RWPE1 (cell line): Measurements from ENCODE around the gene LLGL1.

Experiments used
- CTCF ChIA-PET: fragments of 350-600 bp; sonication (Branson Sonifier 250); formaldehyde crosslinking; extraction: SDS; loops from one replicate; lab custom pipeline; 2021; lab: Yijun Ruan, JAX
- POLR2A ChIA-PET: fragments of 400-600 bp; formaldehyde crosslinking; extraction: SDS; loops from one replicate; lab custom pipeline; 2020; ENCODE audit warnings: antibody characterized with exemption; ENCODE audit not compliant: low non-redundant PET; lab: Yijun Ruan, JAX
- DNase-seq: peaks from one replicate; pipeline ENCODE4 v3.0.0; 2012; ENCODE audit warnings: low spot score
- H3K27ac ChIP-seq: fragments of 450-650 bp; 2 replicates; pipeline ENCODE4 v1.5.1; 2017
- TF ChIP-seq, protein P1 (sequence below): fragments of 450-650 bp; conservative IDR thresholded peaks from 2 replicates; pipeline ENCODE4 v1.5.1; 2017; ENCODE audit warnings: low read depth, mild to moderate bottlenecking

LLGL1 gene

DNA sequence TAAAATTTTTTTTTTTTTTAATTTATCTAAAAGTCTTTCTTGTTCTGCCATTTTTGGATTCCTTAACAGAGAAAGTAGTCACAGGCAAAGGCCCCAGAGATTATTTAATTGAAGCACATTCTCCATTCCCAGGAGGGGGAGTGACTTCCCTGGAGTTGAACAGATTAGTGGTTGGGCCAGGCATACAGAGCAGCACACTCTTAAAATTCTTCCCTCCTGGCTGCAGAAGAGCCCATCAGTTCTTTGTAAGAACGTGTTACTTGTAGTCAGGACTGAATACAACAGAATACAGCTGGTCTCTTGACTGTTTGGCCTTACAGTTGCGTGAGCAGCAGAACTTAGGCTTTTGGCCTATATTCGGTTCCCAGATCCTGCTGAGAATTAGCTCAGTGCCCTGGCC, 40.0 kb upstream of the LLGL1 start:
- TF ChIP-seq, protein P1, sequence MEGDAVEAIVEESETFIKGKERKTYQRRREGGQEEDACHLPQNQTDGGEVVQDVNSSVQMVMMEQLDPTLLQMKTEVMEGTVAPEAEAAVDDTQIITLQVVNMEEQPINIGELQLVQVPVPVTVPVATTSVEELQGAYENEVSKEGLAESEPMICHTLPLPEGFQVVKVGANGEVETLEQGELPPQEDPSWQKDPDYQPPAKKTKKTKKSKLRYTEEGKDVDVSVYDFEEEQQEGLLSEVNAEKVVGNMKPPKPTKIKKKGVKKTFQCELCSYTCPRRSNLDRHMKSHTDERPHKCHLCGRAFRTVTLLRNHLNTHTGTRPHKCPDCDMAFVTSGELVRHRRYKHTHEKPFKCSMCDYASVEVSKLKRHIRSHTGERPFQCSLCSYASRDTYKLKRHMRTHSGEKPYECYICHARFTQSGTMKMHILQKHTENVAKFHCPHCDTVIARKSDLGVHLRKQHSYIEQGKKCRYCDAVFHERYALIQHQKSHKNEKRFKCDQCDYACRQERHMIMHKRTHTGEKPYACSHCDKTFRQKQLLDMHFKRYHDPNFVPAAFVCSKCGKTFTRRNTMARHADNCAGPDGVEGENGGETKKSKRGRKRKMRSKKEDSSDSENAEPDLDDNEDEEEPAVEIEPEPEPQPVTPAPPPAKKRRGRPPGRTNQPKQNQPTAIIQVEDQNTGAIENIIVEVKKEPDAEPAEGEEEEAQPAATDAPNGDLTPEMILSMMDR, result no peak
- ChIA-PET POLR2A (no interaction called here), CTCF (interaction anchor here (0.6 to 1.3 kb wide), 2 partner anchors 43 to 425 kb away, joined by 3 to 5 read pairs; no protein-coding TSS in a partner anchor)
- no peak overlapping the region for H3K27ac ChIP-seq
- DNase-seq, result no peak

DNA sequence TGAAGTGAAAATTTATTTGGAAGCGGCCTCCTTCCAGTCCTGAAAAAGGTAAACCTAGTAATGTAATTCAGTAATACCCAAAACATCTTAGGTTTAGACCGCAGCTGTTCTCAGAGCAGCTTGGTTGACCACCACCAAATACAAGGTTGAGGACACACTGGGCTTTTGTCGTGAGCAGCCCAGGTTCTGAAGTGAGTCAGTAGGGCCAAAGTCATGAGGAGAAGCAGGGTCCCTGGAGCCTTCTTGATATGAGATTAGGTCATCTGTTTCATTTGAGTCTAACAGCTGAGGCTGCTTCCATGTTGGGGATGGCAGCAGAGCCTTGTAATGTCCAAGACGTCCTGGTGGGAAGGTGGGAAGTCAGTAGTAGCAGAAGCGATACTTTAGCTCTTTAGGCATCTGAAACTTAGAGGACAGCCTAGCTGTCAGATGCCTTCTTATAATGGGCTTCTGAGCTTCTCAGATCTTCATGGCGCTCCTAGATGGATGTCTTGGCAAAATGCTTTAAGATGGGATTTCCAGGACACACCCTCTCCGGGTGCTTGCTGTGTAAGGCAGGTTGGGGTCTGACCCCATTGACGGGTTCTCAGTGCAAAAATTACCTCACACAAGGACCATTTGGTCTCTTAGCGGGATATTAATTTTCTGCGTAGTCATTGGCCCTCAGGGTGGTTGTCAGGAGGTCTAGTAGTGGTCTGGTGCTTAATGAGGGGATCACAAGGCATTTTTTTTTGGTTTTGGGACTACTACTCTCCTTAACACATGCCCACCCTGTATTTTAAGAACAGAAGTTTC, 39.4 kb upstream of the LLGL1 start:
- ChIA-PET POLR2A (interaction anchor here (0.6 kb wide), 1 partner anchor 126 kb away, joined by 4 read pairs; no protein-coding TSS in a partner anchor), CTCF (interaction anchor here (0.6 to 1.3 kb wide), 2 partner anchors 44 to 425 kb away, joined by 3 to 5 read pairs; no protein-coding TSS in a partner anchor)
- peak overlapping the region; percentile 20; the same call in 1 of the 2 replicates for H3K27ac ChIP-seq
- DNase-seq, result no peak
- TF ChIP-seq, protein P1, result no peak

DNA sequence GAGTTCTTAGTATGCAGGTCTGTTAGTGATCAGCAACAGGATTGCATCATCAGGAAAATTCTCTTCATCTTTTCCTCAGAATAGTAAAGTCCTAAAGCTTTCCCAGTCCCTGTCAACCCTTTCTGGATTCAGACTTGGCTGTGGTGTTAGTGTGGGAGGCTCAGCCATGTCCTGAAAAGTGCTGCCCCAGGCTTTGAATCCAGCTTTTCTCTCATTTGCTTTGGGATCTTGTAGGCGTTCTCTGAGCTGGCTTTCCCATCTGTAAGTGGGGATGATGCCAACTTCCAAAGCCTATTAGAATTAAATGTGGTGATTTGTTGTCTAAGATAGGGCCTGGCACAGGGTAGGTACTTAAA, 38.8 kb upstream of the LLGL1 start:
- POLR2A ChIA-PET, result interaction anchor here (0.6 kb wide), 1 partner anchor 126 kb away, joined by 4 read pairs; no protein-coding TSS in a partner anchor
- CTCF ChIA-PET, result no interaction called here
- DNase-seq, result no peak
- no peak overlapping the region for H3K27ac ChIP-seq
- TF ChIP-seq, protein P1, result no peak

DNA sequence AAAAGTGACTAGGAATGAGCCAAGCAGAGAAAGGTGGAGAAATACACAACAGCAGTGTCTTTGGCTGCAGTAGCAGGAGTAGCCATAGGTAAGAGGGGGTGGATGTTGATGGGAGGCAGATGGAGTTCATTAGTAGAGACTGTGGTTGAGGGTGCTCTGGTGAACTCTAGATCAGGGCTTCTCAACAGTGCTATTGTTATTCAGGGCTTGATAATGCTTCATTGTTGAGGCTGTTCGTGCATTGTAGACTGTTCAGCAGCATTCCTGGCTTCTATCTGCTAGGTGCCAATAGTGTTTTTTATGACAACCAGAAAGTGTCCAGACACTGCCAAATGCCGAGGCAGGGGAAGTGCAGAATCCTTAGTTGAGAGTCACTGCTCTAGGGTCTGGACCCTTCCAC, 38.2 kb upstream of the LLGL1 start:
- no peak for DNase-seq
- TF ChIP-seq, protein P1, result no peak
- ChIA-PET POLR2A (no interaction called here), CTCF (no interaction called here)
- no peak overlapping the region for H3K27ac ChIP-seq

DNA sequence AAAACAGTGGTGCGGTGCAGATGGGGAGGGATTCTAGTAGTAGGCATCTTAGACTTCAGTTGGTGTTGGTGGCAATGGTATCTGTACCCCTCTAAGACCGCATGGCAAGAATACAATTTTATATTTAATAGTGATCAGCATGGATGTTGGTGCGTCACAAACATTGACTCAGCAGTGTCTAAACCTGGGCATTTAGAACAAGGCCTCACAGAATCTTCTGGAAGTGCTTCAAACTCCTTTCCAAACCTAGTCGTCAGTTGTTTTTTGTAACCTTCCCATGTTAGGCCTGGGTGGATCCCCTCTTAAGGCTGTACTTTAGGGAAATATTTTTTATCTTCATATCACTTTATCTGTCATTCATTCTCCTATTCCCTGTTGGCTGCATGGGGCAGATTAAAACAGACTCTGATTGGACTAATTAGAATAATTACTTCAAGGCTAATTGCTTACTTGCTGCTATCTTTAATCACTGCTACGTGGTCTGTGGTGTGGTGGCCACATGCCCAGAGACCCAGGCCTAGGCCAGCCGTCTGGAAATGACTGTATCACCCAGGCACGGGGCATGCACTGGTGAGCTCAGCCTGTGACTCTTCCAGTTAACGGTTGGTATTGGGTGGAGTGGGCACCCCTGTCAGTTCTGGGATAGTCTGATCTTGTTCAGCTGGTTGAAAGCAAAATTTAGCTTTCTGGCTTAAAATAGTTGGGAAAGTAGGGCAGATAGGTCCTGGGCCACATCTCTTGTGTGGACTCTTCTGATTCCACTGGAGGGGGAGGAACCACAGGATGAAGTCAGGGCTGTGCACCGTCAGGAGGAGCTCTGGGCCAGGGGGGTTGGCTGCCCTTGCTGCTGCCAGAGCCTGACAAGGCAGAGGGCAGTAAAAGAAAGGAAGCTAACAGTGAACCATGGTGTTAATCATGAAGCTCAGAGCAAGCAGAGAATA, 37.3 kb upstream of the LLGL1 start:
- POLR2A ChIA-PET, result no interaction called here
- peak overlapping the region; percentile 70 for H3K27ac ChIP-seq
- TF ChIP-seq, protein P1, result no peak
- no peak for DNase-seq
- CTCF ChIA-PET, result interaction anchor here (0.7 to 1.1 kb wide), 2 partner anchors 8 to 9 kb away, joined by 3 to 4 read pairs; no protein-coding TSS in a partner anchor

DNA sequence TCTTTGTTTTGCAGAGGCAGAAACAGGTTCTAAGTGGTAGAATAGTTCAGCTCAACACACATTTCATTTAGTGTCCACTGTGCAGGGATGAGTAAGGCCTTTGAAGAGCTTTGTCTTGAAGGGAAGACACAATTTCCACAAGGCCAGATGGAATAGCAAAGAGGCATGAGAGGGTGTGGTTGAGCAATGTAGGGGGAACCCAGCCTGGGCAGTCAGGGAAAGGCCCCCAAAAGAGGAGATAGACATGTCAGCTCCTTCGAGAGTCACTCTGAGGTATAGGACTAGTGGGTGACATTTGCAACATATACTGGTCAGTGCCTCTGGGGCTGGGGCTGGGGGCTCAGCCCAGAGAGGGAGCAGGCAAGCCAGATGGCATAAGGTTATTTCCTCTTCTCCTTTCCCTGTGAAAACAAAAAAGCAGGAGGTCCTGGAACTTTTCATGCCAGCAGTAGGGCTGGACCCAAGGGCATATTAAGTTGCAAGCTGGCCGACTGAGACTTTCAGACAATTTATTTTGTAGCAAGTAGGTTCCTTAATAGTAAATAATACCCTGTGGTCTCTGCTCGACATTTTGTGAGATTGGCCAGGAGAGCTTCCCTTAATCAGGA, 34.7 kb upstream of the LLGL1 start:
- CTCF ChIA-PET, result interaction anchor here (0.9 to 2.0 kb wide), 3 partner anchors 12 to 58 kb away, joined by 4 to 8 read pairs (median 5); no protein-coding TSS in a partner anchor
- DNase-seq, result no peak
- POLR2A ChIA-PET, result no interaction called here
- TF ChIP-seq, protein P1, result no peak
- peak overlapping the region; percentile 47 for H3K27ac ChIP-seq
